Inflammatory macrophage treated with lipopolysaccharide for 1 hour (primary cell): ENCODE data around the gene HCRTR1.
"Not testable (repeated sequence)": the region's sequence is repeated elsewhere in the genome, so short reads cannot be mapped to it uniquely, and the experiment has no call there.

ENCODE experiments used
- DNase-seq, 2 donors: peaks; one replicate each; pipeline ENCODE4 v3.0.0-alpha.2; 2020 to 2022

HCRTR1 gene

GRCh38 chr1:31581821-31582810 is 35.4 kb upstream of the HCRTR1 start:
- no peak for DNase-seq

GRCh38 chr1:31583082-31583994 is 34.2 kb upstream of the HCRTR1 start:
- DNase-seq, result no peak

GRCh38 chr1:31583995-31584868 is 33.3 kb upstream of the HCRTR1 start:
- DNase-seq, result no peak

- no peak for DNase-seq
Measured at GRCh38 chr1:31584869-31585735, 32.4 kb upstream of the HCRTR1 start.

GRCh38 chr1:31585736-31586365 is 31.6 kb upstream of the HCRTR1 start:
- DNase-seq, result no peak

GRCh38 chr1:31586376-31587327 is 30.8 kb upstream of the HCRTR1 start:
- DNase-seq, result peak in 1 of 2 donors; percentile 9

- not testable (repeated sequence) for DNase-seq
Measured at GRCh38 chr1:31587328-31587699, 30.2 kb upstream of the HCRTR1 start.

GRCh38 chr1:31587720-31588423 is 29.6 kb upstream of the HCRTR1 start:
- DNase-seq, result peak; percentile 33 to 60

GRCh38 chr1:31588751-31589515 is 28.6 kb upstream of the HCRTR1 start:
- no peak for DNase-seq

- no peak for DNase-seq
Measured at GRCh38 chr1:31591425-31592093, 25.9 kb upstream of the HCRTR1 start.

GRCh38 chr1:31592132-31592531 is 25.4 kb upstream of the HCRTR1 start:
- DNase-seq, result no peak

- DNase-seq, result no peak
Measured at GRCh38 chr1:31593136-31593665, 24.3 kb upstream of the HCRTR1 start.

- peak; percentile 47 to 69 for DNase-seq
Measured at GRCh38 chr1:31593770-31594632, 23.5 kb upstream of the HCRTR1 start.

GRCh38 chr1:31595836-31596736 is 21.4 kb upstream of the HCRTR1 start:
- DNase-seq, result no peak

GRCh38 chr1:31596737-31597097 is 20.8 kb upstream of the HCRTR1 start:
- DNase-seq, result no peak
